ENCODE data around the gene PRRT2. TPM values are rescaled to one million over a fixed set of nuclear protein-coding genes. Genes with fewer than 3 reads are reported as not detected.
"Not testable (repeated sequence)": the region's sequence is repeated elsewhere in the genome, so short reads cannot be mapped to it uniquely, and the experiment has no call there.

PRRT2 gene
- polyA plus RNA-seq, 4 donors: 12.5 to 29.4 (median 20.6) TPM

DNA sequence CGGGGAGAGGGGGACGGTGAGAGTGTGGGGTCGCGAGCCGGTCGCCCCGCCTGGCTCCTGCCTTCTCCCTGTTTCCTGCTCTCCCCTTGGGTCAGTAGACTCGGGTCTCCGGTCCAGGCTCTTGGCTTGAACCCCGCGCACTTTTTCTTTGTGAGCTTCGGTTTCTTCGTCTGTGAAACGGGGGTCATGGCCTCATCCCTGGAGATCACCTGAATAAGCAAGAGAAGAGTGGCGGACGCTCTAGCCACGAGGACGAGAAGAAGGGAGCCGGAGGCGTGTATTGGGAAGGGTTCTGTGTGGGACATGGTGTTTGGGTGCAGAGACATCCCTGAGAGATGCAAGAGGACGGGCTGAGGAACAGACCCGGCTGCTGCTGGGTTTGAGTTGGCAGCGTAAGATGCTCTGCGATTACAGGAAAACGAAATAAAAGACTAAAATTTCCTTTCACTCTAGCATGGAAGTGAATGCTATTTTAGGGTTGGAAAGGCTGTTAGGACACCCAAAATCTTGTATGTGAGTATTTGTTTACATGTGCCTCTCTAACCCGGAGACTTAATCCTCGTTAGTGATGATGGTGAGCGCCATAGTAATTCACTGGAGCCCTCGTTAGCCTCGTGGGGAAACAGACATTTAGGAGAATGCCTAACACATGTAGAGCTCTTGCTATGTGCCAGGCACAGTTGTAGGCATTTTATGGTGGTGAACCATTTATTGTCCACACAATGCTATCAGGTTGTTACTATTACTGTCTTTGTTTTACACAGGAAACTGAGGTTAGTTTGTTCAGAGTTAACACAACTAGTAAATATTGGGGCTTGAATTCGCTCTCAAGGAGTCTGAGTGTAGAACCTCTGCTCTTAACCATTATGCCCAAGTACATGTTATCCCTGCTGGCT, 20.8 kb upstream of the PRRT2 start:
- no peak for DNase-seq (ENCODE audit: low read depth in 4 of 4, low spot score in 3 of 4)

DNA sequence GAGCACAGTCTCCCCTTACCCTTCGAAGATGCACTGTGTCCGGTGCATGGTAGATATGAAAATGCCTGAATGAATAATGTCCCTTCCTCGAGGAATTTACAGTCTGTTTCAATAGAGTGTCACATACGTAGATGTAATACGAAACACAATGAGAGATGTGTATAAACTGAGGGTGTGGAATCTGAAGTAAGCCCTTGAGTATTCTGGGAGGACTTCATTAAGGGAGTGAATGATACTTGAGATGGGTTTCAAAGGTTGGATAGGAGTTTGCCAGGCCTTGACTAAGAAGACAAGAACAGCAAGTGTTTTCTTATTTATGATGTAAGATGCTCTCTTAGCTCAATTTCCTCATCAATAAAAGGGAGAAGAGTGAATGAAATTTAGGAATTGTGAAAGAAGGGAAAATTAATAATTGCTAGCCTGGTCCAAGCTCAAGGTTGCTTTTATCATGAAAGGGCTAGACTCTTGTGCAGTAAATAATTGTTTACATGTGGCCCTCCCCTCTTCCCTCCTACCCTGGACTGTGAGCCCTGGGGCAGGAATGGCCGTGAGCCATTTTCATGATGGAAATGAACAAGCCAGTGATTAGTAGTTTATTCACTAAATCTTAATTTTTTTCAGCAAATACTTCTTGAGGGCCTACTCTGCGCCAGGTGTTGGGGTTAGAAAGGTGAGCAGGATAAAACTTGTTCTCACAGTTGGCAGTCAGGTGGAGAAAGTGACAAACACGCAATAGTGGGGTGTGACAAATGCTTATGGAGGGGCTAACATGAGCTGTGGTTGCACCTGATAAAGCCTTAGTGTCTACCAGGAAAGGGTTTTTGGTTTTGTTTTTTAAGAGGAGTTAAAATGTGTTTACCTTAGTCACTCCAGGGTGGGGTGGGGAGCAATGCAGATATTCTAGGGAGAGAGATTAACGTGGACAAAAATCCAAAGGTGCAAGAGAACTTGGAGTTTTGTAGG, 19.9 kb upstream of the PRRT2 start:
- no peak for DNase-seq (ENCODE audit: low read depth in 4 of 4, low spot score in 3 of 4)

- DNase-seq (ENCODE audit: low read depth in 4 of 4, low spot score in 3 of 4): not testable (repeated sequence)
Measured at GRCh38 chr16:29793153-29793552, 18.8 kb upstream of the PRRT2 start.

- DNase-seq (ENCODE audit: low read depth in 4 of 4, low spot score in 3 of 4): no peak
Measured at GRCh38 chr16:29794231-29794710, 17.7 kb upstream of the PRRT2 start.

DNA sequence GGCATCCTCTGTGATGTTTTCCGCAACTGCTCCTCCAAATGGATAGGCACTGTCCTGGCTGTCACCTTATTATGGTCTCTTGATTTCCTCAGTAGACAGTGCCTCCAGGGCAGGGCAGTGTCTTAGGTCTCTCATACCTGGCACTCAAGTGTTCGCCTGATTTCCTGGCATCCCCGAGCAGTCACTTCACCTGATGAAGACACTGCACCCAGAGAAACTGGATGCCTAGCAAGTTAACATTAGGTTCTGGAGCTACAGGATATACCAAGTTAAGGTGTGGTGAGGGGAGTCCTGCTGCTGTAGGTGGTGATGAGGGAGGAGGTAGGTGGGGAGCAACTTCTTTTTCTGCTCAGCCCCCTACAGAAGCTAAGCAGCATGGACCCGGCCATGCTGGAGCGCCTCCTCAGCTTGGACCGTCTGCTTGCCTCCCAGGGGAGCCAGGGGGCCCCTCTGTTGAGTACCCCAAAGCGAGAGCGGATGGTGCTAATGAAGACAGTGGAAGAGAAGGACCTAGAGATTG, 9.5 kb upstream of the PRRT2 start:
- no peak for DNase-seq (ENCODE audit: low read depth in 4 of 4, low spot score in 3 of 4)

DNA sequence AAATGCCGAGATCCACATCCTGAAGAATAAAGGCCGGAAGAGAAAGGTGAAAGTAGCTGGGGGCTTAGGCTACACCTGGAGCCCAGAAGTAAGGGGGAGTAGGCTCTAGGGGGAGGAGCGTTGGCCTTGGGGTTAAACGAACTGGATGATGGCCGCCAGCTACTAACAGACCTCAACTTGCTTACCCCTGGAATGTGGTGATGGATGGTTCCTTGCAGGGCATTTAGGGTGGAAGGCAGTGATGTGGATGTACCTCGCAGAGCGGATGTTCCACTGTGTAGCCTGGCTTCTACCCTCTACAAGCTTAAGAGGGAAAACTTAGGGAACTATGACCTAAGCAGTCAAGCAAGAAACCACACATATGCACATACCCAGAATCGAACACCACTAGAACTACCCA, 8.0 kb upstream of the PRRT2 start:
- DNase-seq (ENCODE audit: low read depth in 4 of 4, low spot score in 3 of 4): no peak

GRCh38 chr16:29804455-29805231, 7.3 kb upstream of the PRRT2 start:
- no peak for DNase-seq (ENCODE audit: low read depth in 4 of 4, low spot score in 3 of 4)

DNA sequence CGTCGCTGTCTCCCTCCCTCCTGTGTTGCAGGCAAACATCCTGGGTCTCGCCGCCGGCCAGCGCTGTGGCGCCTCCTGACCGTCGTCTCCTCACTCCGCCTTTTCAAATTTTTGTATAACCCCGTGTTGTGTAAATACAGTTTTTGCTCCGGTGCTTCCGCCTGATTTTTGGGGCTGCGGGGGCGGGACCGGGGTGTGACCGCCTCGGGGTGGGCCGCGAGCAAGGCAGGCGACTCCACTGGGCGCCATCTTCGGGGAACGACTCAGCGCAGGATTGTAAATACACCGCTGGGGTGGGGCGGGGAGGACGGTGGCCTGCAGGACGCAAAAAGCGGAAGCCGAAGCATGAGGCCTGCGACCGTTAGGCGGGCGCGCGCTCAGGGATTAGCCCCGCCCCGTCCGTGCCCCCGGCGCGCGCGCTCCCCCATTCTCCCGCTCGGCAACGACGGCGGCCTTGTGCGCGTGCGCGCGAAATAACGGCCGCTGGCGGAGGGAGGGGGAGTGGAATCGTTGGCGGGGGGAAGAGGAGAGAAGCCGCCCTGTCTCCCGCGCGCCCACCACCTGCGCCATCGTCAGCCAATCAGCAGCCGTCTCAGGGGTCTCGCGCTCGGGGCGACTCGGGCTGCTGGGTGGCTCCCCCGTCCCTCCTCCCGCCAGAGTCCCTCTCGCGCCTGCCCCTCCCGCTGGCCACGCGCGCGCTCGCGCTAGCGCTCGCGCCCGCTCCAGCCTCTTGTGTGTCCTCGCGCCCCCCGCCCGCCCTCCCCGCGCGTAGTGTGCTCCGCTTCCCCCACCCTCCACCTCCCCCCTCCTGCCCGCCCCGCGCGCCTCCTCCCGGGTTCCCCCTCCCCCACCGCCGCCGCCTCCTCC, 6.5 kb upstream of the PRRT2 start:
- DNase-seq (ENCODE audit: low read depth in 4 of 4, low spot score in 3 of 4): peak; percentile 89 to 95 (median 95)

DNA sequence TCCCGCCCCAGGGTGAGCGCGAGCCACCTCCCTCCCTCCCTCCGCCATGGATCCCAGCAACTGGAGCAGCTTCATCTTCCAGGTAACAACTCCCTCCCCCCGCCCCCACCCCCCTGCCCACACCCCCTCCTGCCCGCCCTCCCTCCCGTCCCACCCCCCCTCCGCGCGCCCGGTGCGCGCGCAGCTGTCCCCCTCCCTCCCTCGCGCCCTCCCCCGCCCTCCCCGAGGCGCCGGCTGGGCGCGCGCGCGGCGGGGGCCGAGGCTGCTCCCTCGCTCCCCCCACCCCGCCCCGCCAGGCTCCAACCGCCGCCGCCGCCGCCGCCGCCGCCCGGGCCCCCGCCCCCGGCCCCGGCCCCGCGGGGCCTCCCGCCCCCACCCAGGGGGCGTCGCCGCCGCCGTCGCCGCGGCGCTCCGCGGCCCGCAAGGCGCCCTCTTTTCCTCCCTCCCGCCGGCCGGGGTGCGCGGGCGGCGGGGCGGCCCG, 5.9 kb upstream of the PRRT2 start, which contains the start of gene MAZ:
Gene MAZ (plus strand): TSS at position 431 of the 481 bp plus-strand sequence. CDS start 173 bp downstream, outside the sequence.
- DNase-seq (ENCODE audit: low read depth in 4 of 4, low spot score in 3 of 4): no peak

DNA sequence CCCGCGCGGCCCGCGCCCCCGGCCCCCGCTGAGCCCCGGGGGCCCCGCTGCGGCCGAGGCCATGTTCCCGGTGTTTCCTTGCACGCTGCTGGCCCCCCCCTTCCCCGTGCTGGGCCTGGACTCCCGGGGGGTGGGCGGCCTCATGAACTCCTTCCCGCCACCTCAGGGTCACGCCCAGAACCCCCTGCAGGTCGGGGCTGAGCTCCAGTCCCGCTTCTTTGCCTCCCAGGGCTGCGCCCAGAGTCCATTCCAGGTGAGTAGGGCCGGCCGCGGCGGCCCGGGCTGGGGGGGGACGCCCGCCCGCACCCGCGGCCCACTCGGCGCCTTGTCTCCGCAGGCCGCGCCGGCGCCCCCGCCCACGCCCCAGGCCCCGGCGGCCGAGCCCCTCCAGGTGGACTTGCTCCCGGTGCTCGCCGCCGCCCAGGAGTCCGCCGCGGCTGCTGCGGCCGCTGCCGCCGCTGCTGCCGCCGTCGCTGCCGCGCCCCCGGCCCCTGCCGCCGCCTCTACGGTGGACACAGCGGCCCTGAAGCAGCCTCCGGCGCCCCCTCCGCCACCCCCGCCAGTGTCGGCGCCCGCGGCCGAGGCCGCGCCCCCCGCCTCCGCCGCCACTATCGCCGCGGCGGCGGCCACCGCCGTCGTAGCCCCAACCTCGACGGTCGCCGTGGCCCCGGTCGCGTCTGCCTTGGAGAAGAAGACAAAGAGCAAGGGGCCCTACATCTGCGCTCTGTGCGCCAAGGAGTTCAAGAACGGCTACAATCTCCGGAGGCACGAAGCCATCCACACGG, 5.2 kb upstream of the PRRT2 start:
- DNase-seq (ENCODE audit: low read depth in 4 of 4, low spot score in 3 of 4): no peak

- peak in 2 of 4 donors; percentile 76 to 82 for DNase-seq (ENCODE audit: low read depth in 4 of 4, low spot score in 3 of 4)
Measured at GRCh38 chr16:29807426-29808218, 4.4 kb upstream of the PRRT2 start.

DNA sequence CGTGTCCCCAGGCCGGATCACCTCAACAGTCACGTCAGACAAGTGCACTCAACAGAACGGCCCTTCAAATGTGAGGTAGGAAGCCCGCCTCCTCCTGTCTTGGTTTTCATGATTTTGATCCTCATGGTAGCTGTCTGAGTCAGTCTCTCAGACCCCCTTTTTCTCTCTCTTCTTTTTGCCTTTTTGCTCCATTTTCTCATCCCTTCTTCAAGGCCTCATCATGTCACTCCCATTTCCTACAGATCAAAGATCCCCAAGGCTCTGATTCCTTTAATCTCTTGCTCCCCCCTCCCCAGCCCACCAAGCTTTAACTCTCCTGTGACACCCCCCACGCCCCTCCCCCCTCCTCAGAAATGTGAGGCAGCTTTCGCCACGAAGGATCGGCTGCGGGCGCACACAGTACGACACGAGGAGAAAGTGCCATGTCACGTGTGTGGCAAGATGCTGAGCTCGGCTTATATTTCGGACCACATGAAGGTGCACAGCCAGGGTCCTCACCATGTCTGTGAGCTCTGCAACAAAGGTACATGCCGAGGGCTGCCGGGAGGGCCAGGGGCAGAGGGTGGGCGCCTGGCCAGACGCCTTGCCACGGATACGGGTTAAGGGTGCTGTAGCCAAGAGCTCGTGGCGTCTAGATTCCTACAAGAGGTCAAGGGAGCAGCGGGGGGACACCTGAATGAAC, 3.6 kb upstream of the PRRT2 start:
- DNase-seq (ENCODE audit: low read depth in 4 of 4, low spot score in 3 of 4): no peak

DNA sequence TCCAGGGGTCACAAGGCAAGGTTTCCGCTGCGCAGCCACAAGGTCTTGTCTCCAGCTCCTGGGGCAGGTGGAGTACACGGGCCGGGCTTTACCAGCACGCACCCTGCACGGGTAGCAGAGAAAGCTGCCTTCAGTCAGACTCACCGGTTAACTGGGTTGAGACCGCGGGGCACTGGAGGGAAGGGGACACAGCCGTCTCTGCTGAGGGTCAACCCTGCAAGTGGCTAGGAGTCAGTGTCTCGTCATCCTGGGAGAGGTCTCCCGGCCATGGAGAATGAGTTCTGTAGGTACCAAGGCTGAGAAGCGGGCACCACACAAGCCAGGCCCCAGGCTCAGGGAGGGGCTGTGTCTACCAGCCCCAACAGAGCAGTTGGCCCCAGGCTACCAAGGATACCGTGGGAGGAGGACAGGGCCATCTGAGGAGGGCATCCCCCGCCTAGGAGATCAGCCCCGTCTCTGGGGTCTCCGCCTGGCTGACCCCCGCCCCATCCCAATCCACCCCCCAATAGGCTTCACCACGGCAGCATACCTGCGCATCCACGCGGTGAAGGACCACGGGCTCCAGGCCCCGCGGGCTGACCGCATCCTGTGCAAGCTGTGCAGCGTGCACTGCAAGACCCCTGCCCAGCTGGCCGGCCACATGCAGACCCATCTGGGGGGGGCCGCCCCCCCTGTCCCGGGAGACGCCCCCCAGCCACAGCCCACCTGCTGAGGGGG, 2.8 kb upstream of the PRRT2 start:
- no peak for DNase-seq (ENCODE audit: low read depth in 4 of 4, low spot score in 3 of 4)

DNA sequence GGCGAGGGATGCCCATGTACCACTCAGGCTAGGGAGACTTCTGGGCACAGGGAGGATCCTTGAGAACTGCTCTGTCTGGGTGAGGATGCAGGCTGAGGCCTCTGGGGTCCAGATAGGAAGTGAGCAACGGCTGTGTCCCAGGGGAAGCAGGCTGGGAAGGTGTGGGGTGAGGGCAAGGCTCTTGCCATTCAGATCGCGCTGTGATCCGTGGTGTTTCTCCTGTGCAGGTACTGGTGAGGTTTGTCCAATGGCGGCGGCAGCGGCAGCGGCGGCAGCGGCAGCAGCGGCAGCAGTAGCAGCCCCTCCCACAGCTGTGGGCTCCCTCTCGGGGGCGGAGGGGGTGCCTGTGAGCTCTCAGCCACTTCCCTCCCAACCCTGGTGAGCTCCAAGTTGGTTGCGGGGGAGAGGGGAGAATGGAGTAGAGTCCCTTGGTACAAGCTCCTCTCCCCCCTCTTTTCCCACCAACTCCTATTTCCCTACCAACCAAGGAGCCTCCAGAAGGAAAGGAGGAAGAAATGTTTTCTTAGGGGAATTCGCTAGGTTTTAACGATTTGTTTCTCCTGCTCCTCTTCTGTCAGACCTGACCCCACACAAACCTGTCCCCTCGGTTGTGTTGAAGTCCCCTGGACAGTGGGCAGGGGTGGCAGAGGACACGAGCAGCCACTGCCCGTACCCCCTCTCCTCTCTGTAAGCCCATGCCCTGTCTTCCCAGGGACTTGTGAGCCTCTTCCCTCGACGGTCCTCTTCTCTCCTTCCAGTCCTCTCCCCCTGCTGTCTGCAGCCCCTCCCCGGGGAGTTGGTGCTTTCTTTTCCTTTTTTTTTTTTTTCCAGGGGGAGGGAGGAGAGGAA, 1.9 kb upstream of the PRRT2 start:
- no peak for DNase-seq (ENCODE audit: low read depth in 4 of 4, low spot score in 3 of 4)

- no peak for DNase-seq (ENCODE audit: low read depth in 4 of 4, low spot score in 3 of 4)
Measured at GRCh38 chr16:29810699-29811169, 1.3 kb upstream of the PRRT2 start.

All from left renal pelvis (tissue), 4 donors.